ENCODE results near the gene RAB28.

The RAB28 gene

DNA sequence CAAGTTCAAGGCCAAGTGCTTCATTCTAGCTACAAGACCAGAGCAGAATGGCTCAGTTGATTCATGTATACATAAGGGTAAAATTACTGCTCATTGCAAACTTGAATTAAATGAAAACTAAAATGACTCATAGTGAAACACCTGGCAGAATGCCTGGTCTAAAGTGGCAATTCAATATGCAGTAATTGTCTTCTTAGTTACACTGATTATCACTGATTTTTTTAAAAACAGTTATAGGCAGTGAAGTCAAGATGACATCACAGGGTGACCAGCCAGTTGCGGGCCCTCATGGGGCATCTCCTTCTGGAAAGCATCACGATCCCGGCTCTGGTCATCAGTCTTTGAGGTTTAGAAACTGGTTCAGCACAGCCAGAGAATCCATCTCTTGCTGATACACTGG lies 154.2 kb downstream of the RAB28 start:
- TF ChIP-seq TAF1 (IDR thresholded peaks at IDR 0.05; ENCODE audit: borderline replicate concordance, insufficient read depth, low read length) (no peak), FOXP2 (optimal IDR thresholded peaks at IDR 0.05; ENCODE audit: borderline replicate concordance, extremely low read depth, extremely low read length, insufficient read depth) (no peak), POLR2AphosphoS5 (IDR thresholded peaks at IDR 0.05; ENCODE audit: low read depth, low read length) (no peak)

DNA sequence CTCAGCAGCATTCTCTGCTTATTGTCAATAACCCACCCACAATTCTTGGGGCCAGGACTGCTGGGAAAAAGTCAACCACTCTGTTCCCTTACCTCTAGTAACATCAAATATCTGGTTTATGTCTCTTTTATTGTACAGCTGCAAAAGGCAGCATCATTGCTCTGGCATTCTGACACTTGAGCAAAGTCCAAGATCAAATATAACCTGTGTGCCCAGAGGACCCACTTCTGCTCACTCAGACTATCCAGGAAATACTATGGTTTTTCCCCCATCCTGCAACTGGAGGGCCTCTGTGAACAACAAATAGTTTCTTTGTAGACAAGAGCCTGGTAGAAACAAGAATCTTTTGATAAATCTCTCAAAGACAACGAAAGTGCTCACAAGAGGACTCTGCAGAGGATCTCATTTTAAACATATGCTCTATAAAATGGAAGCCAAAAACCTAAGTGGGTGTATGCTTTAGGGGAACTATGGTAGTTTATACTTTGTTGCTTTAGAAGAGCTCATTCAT lies 154.7 kb downstream of the RAB28 start:
- TF ChIP-seq TAF1 (IDR thresholded peaks at IDR 0.05; ENCODE audit: borderline replicate concordance, insufficient read depth, low read length) (no peak), FOXP2 (optimal IDR thresholded peaks at IDR 0.05; ENCODE audit: borderline replicate concordance, extremely low read depth, extremely low read length, insufficient read depth) (no peak), POLR2AphosphoS5 (IDR thresholded peaks at IDR 0.05; ENCODE audit: low read depth, low read length) (no peak), REST (IDR thresholded peaks at IDR 0.05; ENCODE audit: insufficient read depth in 1 of 2, low read depth in 2 of 2, low read length in 2 of 2) (no peak), SIN3A (IDR thresholded peaks at IDR 0.05; ENCODE audit: borderline replicate concordance, insufficient read depth, low read length) (no peak)

GRCh38 chr4:13328591-13328990 lies 155.5 kb downstream of the RAB28 start:
- TF ChIP-seq SIN3A (IDR thresholded peaks at IDR 0.05; ENCODE audit: borderline replicate concordance, insufficient read depth, low read length), result no peak
- TF ChIP-seq POLR2AphosphoS5 (IDR thresholded peaks at IDR 0.05; ENCODE audit: low read depth, low read length), result no peak
- no peak for TF ChIP-seq TAF1 (IDR thresholded peaks at IDR 0.05; ENCODE audit: borderline replicate concordance, insufficient read depth, low read length)
- no peak for TF ChIP-seq REST (IDR thresholded peaks at IDR 0.05; ENCODE audit: insufficient read depth in 1 of 2, low read depth in 2 of 2, low read length in 2 of 2)
- no peak for TF ChIP-seq FOXP2 (optimal IDR thresholded peaks at IDR 0.05; ENCODE audit: borderline replicate concordance, extremely low read depth, extremely low read length, insufficient read depth)

GRCh38 chr4:13327991-13328390 lies 156.1 kb downstream of the RAB28 start:
- no peak for TF ChIP-seq SIN3A (IDR thresholded peaks at IDR 0.05; ENCODE audit: borderline replicate concordance, insufficient read depth, low read length)
- TF ChIP-seq POLR2AphosphoS5 (IDR thresholded peaks at IDR 0.05; ENCODE audit: low read depth, low read length), result no peak
- no peak for TF ChIP-seq REST (IDR thresholded peaks at IDR 0.05; ENCODE audit: insufficient read depth in 1 of 2, low read depth in 2 of 2, low read length in 2 of 2)
- TF ChIP-seq FOXP2 (optimal IDR thresholded peaks at IDR 0.05; ENCODE audit: borderline replicate concordance, extremely low read depth, extremely low read length, insufficient read depth), result no peak
- TF ChIP-seq TAF1 (IDR thresholded peaks at IDR 0.05; ENCODE audit: borderline replicate concordance, insufficient read depth, low read length), result no peak

DNA sequence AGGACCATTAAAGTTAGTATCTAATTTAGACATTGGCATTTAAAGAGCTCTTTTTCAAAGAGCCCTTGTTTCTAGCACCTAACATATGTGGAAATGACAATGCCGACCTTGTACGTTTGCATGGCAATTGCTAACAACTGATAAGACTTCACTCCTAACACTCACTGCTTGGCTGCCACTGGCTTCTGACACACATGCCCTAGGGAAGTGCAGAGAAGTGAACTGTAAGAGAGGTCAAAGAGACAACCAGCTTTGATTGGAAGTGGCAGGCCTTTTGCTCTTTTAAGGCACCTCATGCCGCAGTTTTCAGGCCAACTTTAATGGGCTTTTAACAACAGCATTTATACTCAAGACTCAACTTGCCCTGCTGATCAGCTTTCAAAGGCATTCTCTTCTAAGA lies 158.4 kb downstream of the RAB28 start:
- TF ChIP-seq POLR2AphosphoS5 (IDR thresholded peaks at IDR 0.05; ENCODE audit: low read depth, low read length) (no peak), FOXP2 (optimal IDR thresholded peaks at IDR 0.05; ENCODE audit: borderline replicate concordance, extremely low read depth, extremely low read length, insufficient read depth) (no peak), TAF1 (IDR thresholded peaks at IDR 0.05; ENCODE audit: borderline replicate concordance, insufficient read depth, low read length) (no peak), SIN3A (IDR thresholded peaks at IDR 0.05; ENCODE audit: borderline replicate concordance, insufficient read depth, low read length) (no peak), REST (IDR thresholded peaks at IDR 0.05; ENCODE audit: insufficient read depth in 1 of 2, low read depth in 2 of 2, low read length in 2 of 2) (no peak)
